Tibial artery (tissue), 4 donors: ENCODE measurements around the gene PDE9A.

Experiments used
- DNase-seq, 2 donors: peaks; one replicate each; pipeline ENCODE4 v3.0.0-alpha.2; 2019
- H3K27ac ChIP-seq, 2 donors: fragments of 200-600 bp; sonication (generic) in 1 of 2; 1 replicate in 1 of 2; 2 replicates in 1 of 2; pipeline ENCODE4 v1.5.1; 2018 to 2019; ENCODE audit warnings: mild to moderate bottlenecking in 1 of 2
- H3K27me3 ChIP-seq, 2 donors: fragments of 200-600 bp; sonication (generic) in 1 of 2; one replicate each; pipeline versions ENCODE4 v1.5.1 to v1.6.0; 2016 to 2019
- H3K36me3 ChIP-seq, 3 donors: fragments of 200-600 bp; sonication (generic) in 2 of 3; one replicate each; pipeline ENCODE4 v1.5.1; 2016 to 2019; ENCODE audit warnings: mild to moderate bottlenecking in 2 of 3
- H3K4me1 ChIP-seq, 4 donors: fragments of 200-600 bp; sonication (generic) in 2 of 4; 1 replicate in 3 of 4; 2 replicates in 1 of 4; pipeline ENCODE4 v1.5.1; 2016 to 2019
- H3K4me3 ChIP-seq, 2 donors: fragments of 200-600 bp; sonication (generic) in 1 of 2; 1 replicate in 1 of 2; 2 replicates in 1 of 2; pipeline ENCODE4 v1.5.1; 2018 to 2019; ENCODE audit warnings: mild to moderate bottlenecking in 2 of 2
- H3K9me3 ChIP-seq, 3 donors: fragments of 200-600 bp; sonication (generic) in 1 of 3; one replicate each; pipeline ENCODE4 v1.5.1; 2016 to 2019
- CTCF ChIP-seq, 2 experiments: fragments of 200-600 bp in 1 of 2; fragments of 450-650 bp in 1 of 2; IDR thresholded peaks; one replicate each; pipeline ENCODE4 v1.5.1; 2017 to 2019; ENCODE audit warnings: antibody characterized with exemption in 2 of 2, mild to moderate bottlenecking in 1 of 2, moderate library complexity in 1 of 2
- intact Hi-C: fragments of 100-400 bp; cut with DNase I; formaldehyde crosslinking; loops from one replicate; pipeline ENCODE4 v1.15.0; 2023; ENCODE audit warnings: low total_unique reads

The PDE9A gene

GRCh38 chr21:42670058-42670880, 16.8 kb downstream of the PDE9A start:
- intact Hi-C loops: no loop called here
- TF ChIP-seq CTCF (IDR thresholded peaks at IDR 0.05): no peak
- Histone ChIP-seq H3K27me3 (peaks cover 0 to 32% of the 10 kb centered on the region in 2 donors), H3K4me1 (peaks cover 0 to 6% (median 0%) of the 10 kb centered on the region in 4 donors), H3K9me3 (no peaks in the 10 kb centered on the region), H3K36me3 (no peaks in the 10 kb centered on the region), H3K27ac (no peak overlapping the region), H3K4me3 (no peak overlapping the region)
- DNase-seq: no peak

GRCh38 chr21:42670884-42671283, 17.5 kb downstream of the PDE9A start:
- Histone ChIP-seq H3K4me1 (peaks cover 0 to 6% (median 0%) of the 10 kb centered on the region in 4 donors), H3K36me3 (no peaks in the 10 kb centered on the region), H3K27ac (no peak overlapping the region), H3K9me3 (no peaks in the 10 kb centered on the region), H3K4me3 (no peak overlapping the region), H3K27me3 (peaks cover 0 to 32% of the 10 kb centered on the region in 2 donors)
- intact Hi-C loops: no loop called here
- no peak for DNase-seq
- TF ChIP-seq CTCF (IDR thresholded peaks at IDR 0.05): no peak

GRCh38 chr21:42671778-42672593, 18.6 kb downstream of the PDE9A start:
- no peak for TF ChIP-seq CTCF (IDR thresholded peaks at IDR 0.05)
- H3K36me3 ChIP-seq: no peaks in the 10 kb centered on the region
- H3K4me3 ChIP-seq: no peak overlapping the region
- no peak for DNase-seq
- H3K27me3 ChIP-seq: peaks cover 0 to 23% of the 10 kb centered on the region in 2 donors
- peaks cover 0 to 6% (median 0%) of the 10 kb centered on the region in 4 donors for H3K4me1 ChIP-seq
- intact Hi-C loops: no loop called here
- no peaks in the 10 kb centered on the region for H3K9me3 ChIP-seq
- no peak overlapping the region for H3K27ac ChIP-seq

- TF ChIP-seq CTCF (IDR thresholded peaks at IDR 0.05): no peak
- Histone ChIP-seq H3K27me3 (peaks cover 0 to 16% of the 10 kb centered on the region in 2 donors), H3K4me3 (no peak overlapping the region), H3K27ac (no peak overlapping the region), H3K36me3 (no peaks in the 10 kb centered on the region), H3K9me3 (no peaks in the 10 kb centered on the region), H3K4me1 (peaks cover 0 to 6% (median 0%) of the 10 kb centered on the region in 4 donors)
- intact Hi-C loops: no loop called here
- DNase-seq: no peak
These were observed 19.5 kb downstream of the PDE9A start for GRCh38 chr21:42672699-42673458.

GRCh38 chr21:42673633-42674328, 20.4 kb downstream of the PDE9A start:
- TF ChIP-seq CTCF (IDR thresholded peaks at IDR 0.05): no peak
- no peak overlapping the region for H3K4me3 ChIP-seq

More at GRCh38 chr21:42673633-42674328, 20.4 kb downstream of the PDE9A start:
- Histone ChIP-seq H3K27me3 (peaks cover 0 to 7% of the 10 kb centered on the region in 2 donors), H3K27ac (no peak overlapping the region), H3K9me3 (no peaks in the 10 kb centered on the region), H3K4me1 (peaks cover 0 to 11% (median 0%) of the 10 kb centered on the region in 4 donors), H3K36me3 (no peaks in the 10 kb centered on the region)
- intact Hi-C loops: no loop called here
- no peak for DNase-seq
